BE2C (cell line): Measurements from ENCODE around the gene PAF1.

Source experiments
- DNase-seq: peaks from one replicate; pipeline ENCODE4 v3.0.0-alpha.2; 2020
- H3K27me3 ChIP-seq: fragments of 250-450 bp; sonication (Bioruptor Pico); 2 replicates; pipeline ENCODE4 v1.5.1; 2020; ENCODE audit warnings: mild to moderate bottlenecking
- H3K36me3 ChIP-seq: fragments of 250-450 bp; sonication (Bioruptor Pico); 2 replicates; pipeline ENCODE4 v1.5.1; 2020; ENCODE audit warnings: mild to moderate bottlenecking
- H3K4me1 ChIP-seq: fragments of 250-450 bp; sonication (Bioruptor Pico); 2 replicates; pipeline ENCODE4 v1.5.1; 2020
- H3K4me3 ChIP-seq: 2 replicates; pipeline ENCODE4 v1.5.1; 2011; ENCODE audit warnings: low read depth, low read length
- H3K9me3 ChIP-seq: fragments of 250-450 bp; sonication (Bioruptor Pico); 2 replicates; pipeline ENCODE4 v1.5.1; 2020
- TF ChIP-seq, protein P1 (sequence below): IDR thresholded peaks from 2 replicates; pipeline ENCODE4 v1.5.1; 2012; ENCODE audit warnings: mild to moderate bottlenecking, low read depth, low read length

Gene PAF1

DNA sequence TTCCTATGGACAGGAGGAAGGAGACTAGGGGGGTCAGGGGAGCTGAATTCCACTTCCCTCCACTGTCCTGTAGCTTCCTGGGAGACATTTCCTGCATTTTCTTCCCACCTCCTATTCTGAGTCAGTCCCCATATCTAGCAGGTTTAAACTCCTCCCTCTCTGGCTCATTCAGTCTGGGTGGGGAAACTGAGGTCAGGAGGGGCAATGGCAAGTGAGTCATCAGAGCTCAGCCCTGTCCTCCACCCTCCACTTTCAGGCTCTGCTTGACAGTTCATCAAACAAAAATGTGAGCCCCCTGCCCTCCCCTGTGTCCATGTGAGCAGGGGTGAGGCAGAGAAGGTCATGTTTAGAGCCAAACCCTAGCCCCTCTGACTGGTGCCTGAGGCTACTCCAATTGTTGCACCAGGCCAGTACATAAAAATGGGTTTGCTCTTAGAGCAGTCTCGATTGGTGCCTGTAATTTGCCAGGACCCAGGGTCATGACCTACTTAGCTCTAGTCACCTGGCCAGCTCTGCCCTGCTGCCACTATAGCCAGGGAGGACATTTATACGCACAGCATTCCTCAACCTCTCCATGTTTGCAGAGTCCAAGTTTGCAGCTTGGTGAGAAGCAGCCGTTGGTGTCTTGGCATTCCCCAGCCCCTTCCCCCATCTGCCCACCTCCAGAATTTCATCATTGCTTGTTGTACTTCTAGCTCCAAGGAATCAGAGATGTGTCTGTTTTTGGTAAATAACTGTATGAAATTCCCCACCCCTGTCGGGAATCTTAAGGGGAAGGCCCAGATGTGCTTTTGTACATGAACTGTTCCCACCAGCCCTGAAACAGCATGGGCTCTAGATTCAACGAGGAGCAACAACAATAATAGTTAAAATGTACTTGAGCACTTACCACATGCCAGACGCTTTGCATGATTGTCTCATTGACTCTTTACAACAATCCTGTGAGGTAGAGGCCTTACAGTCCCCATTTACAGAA is 27.9 kb downstream of the PAF1 start:
- Histone ChIP-seq H3K36me3 (peaks cover 36% of the 10 kb centered on the region), H3K27me3 (no peaks in the 10 kb centered on the region), H3K4me1 (no peaks in the 10 kb centered on the region), H3K4me3 (no peak overlapping the region), H3K9me3 (no peaks in the 10 kb centered on the region)
- no peak for DNase-seq
- TF ChIP-seq, protein P1, sequence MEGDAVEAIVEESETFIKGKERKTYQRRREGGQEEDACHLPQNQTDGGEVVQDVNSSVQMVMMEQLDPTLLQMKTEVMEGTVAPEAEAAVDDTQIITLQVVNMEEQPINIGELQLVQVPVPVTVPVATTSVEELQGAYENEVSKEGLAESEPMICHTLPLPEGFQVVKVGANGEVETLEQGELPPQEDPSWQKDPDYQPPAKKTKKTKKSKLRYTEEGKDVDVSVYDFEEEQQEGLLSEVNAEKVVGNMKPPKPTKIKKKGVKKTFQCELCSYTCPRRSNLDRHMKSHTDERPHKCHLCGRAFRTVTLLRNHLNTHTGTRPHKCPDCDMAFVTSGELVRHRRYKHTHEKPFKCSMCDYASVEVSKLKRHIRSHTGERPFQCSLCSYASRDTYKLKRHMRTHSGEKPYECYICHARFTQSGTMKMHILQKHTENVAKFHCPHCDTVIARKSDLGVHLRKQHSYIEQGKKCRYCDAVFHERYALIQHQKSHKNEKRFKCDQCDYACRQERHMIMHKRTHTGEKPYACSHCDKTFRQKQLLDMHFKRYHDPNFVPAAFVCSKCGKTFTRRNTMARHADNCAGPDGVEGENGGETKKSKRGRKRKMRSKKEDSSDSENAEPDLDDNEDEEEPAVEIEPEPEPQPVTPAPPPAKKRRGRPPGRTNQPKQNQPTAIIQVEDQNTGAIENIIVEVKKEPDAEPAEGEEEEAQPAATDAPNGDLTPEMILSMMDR, result no peak

DNA sequence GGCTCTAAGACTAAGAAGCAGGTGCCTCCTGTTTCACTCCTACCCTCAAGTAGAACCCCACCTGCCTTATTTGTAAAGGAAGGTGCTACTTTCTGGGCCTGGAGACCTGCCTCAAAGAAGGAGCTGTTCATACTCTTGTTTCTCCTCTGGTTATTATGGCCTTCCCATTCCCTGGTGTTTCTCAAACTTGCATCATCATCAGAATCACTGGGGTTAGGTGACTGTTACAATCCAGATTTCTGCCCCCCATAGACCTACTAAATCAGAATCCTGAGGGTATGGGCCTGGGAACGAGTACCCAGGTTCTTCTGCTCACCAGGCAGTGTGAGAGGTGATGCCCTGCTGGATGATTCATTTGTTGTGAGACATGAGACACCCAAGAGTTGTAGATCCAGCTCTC is 30.3 kb downstream of the PAF1 start:
- H3K4me3 ChIP-seq, result no peak overlapping the region
- H3K4me1 ChIP-seq, result no peaks in the 10 kb centered on the region
- TF ChIP-seq, protein P1, result no peak
- DNase-seq, result no peak
- H3K27me3 ChIP-seq, result no peaks in the 10 kb centered on the region
- peaks cover 54% of the 10 kb centered on the region for H3K36me3 ChIP-seq
- no peaks in the 10 kb centered on the region for H3K9me3 ChIP-seq

DNA sequence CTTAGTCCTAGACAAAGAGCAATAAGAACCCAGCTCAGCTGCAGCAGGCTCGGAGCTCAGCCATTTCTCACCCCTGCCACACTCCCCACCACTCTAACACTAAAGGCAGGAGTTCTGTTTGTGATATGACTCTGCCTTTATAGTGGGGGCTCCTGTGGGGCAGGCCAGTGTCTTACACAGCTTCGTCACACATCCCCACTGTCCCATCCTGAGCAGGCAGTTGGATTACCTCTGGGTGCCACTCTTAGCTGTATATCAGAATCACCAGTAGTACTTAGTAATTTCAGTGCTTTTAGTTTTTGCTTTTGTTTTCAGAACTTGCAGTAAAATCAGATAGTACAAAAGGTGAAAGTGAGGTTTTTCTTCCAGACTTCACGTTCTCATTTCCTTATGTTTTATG is 31.9 kb downstream of the PAF1 start:
- TF ChIP-seq, protein P1, result no peak
- Histone ChIP-seq H3K4me3 (no peak overlapping the region), H3K36me3 (peaks cover 62% of the 10 kb centered on the region), H3K27me3 (no peaks in the 10 kb centered on the region), H3K9me3 (no peaks in the 10 kb centered on the region), H3K4me1 (no peaks in the 10 kb centered on the region)
- DNase-seq, result no peak

DNA sequence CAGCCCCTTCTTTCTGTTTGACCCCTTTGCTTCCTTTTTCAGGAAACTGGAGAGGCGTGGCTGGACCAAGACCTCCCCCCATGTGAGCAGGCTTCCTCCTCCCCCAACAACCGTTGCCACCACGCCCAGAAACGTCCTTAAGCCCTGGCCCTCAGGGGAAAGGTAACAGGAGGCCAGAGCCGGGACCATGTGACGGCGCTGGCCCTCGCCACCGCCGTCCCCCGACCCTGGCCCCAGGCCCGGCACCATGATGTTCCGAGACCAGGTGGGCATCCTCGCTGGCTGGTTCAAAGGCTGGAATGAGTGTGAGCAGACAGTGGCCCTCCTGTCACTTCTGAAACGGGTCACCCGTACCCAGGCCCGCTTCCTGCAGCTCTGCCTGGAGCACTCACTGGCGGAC is 34.3 kb downstream of the PAF1 start:
- peaks cover 62% of the 10 kb centered on the region for H3K36me3 ChIP-seq
- DNase-seq, result no peak
- H3K4me1 ChIP-seq, result no peaks in the 10 kb centered on the region
- no peak overlapping the region for H3K4me3 ChIP-seq
- no peaks in the 10 kb centered on the region for H3K27me3 ChIP-seq
- TF ChIP-seq, protein P1, result no peak
- H3K9me3 ChIP-seq, result no peaks in the 10 kb centered on the region

DNA sequence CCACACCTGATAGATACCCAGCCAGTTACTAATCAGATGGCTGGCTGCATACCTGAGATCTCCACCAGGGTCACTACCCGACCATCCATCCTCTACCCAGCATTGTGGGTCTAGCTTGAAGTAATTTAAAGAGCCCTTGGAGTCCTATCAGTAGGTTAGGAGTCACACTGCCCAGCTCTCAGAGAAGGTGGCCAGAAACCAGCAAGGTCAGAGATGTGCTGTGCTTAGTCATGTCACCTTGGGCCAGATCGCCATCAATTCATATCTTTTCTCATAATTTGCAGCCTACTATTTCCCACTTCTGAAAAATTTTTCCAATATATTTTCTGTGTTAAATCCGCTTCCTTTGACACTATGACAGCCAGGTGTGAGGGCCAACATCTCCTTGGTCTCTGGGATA is 34.8 kb downstream of the PAF1 start:
- Histone ChIP-seq H3K9me3 (no peaks in the 10 kb centered on the region), H3K4me1 (no peaks in the 10 kb centered on the region), H3K27me3 (no peaks in the 10 kb centered on the region), H3K36me3 (peaks cover 61% of the 10 kb centered on the region), H3K4me3 (no peak overlapping the region)
- TF ChIP-seq, protein P1, result no peak
- DNase-seq, result no peak

DNA sequence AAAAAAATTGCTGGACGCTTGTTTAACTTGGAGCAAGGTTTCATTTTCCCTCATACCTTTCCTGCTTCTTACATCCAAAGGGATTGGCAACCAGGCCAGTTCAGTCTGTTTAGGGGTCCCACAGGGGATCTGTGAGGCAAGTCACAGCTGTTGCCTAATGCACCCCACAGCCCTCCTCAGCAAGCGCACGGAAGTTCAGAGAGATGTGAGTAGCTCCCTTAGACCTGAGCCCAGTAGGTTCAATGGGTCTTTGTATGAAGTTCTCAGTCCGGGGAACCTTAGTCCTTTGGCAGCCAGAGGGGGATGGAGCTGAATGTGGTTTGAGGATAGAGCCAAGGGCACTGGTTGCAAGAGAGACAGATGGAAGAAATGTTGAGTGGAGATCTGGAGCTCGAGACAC is 35.7 kb downstream of the PAF1 start:
- no peaks in the 10 kb centered on the region for H3K27me3 ChIP-seq
- no peaks in the 10 kb centered on the region for H3K4me1 ChIP-seq
- no peak for DNase-seq
- H3K9me3 ChIP-seq, result no peaks in the 10 kb centered on the region
- peaks cover 53% of the 10 kb centered on the region for H3K36me3 ChIP-seq
- H3K4me3 ChIP-seq, result no peak overlapping the region
- TF ChIP-seq, protein P1, result no peak
